Uterus (tissue), 2 donors: ENCODE results near the gene AKR1A1.

ENCODE experiments used
- POLR2A ChIP-seq, 2 donors: fragments of 450-650 bp; IDR thresholded peaks; one replicate each; pipeline ENCODE4 v1.6.1; 2016; ENCODE audit warnings: antibody characterized with exemption in 2 of 2, mild to moderate bottlenecking in 1 of 2, moderate library complexity in 1 of 2
- TF ChIP-seq, protein P1 (sequence below), 4 experiments: fragments of 200-600 bp in 2 of 4; fragments of 450-650 bp in 2 of 4; sonication (generic) in 2 of 4; IDR thresholded peaks; one replicate each; pipeline ENCODE4 v1.5.1; 2016 to 2019; ENCODE audit warnings: antibody characterized with exemption in 4 of 4, mild to moderate bottlenecking in 2 of 4, moderate library complexity in 1 of 4

- TF ChIP-seq, protein P1, sequence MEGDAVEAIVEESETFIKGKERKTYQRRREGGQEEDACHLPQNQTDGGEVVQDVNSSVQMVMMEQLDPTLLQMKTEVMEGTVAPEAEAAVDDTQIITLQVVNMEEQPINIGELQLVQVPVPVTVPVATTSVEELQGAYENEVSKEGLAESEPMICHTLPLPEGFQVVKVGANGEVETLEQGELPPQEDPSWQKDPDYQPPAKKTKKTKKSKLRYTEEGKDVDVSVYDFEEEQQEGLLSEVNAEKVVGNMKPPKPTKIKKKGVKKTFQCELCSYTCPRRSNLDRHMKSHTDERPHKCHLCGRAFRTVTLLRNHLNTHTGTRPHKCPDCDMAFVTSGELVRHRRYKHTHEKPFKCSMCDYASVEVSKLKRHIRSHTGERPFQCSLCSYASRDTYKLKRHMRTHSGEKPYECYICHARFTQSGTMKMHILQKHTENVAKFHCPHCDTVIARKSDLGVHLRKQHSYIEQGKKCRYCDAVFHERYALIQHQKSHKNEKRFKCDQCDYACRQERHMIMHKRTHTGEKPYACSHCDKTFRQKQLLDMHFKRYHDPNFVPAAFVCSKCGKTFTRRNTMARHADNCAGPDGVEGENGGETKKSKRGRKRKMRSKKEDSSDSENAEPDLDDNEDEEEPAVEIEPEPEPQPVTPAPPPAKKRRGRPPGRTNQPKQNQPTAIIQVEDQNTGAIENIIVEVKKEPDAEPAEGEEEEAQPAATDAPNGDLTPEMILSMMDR (IDR thresholded peaks at IDR 0.05): no peak
- TF ChIP-seq POLR2A (IDR thresholded peaks at IDR 0.05): no peak
These were observed 13.2 kb downstream of the AKR1A1 start for GRCh38 chr1:45563843-45564242.
